Gastrocnemius medialis (tissue), 4 donors: Measurements from ENCODE around the gene PPP6R2.

Experiments
- CTCF ChIP-seq, 5 experiments: fragments of 450-650 bp in 3 of 5; fragments of 200-600 bp in 2 of 5; sonication (generic) in 2 of 5; IDR thresholded peaks in 4 of 5; conservative IDR thresholded peaks in 1 of 5; 1 replicate in 4 of 5; 2 replicates in 1 of 5; pipeline ENCODE4 v1.5.1; 2016 to 2019; ENCODE audit warnings: antibody characterized with exemption in 5 of 5, mild to moderate bottlenecking in 3 of 5, moderate library complexity in 3 of 5
- POLR2A ChIP-seq, 2 donors: fragments of 450-650 bp; IDR thresholded peaks; one replicate each; pipeline ENCODE4 v1.6.1; 2017; ENCODE audit warnings: antibody characterized with exemption in 2 of 2, mild to moderate bottlenecking in 2 of 2, moderate library complexity in 2 of 2

- no peak for TF ChIP-seq CTCF (IDR thresholded peaks at IDR 0.05 in 4 of 5, conservative IDR thresholded peaks at IDR 0.05 in 1 of 5)
- no peak for TF ChIP-seq POLR2A (IDR thresholded peaks at IDR 0.05)
Measured at GRCh38 chr22:50447576-50448551, 104.7 kb downstream of the PPP6R2 start.
